Measurements from ENCODE around the gene DESI2. TPM values are rescaled to one million over a fixed set of nuclear protein-coding genes. Genes with fewer than 3 reads are reported as not detected.

DESI2 gene
- total RNA-seq, 3 donors from 2014 or later = 27.5 to 36.3 (median 31.1) TPM

DNA sequence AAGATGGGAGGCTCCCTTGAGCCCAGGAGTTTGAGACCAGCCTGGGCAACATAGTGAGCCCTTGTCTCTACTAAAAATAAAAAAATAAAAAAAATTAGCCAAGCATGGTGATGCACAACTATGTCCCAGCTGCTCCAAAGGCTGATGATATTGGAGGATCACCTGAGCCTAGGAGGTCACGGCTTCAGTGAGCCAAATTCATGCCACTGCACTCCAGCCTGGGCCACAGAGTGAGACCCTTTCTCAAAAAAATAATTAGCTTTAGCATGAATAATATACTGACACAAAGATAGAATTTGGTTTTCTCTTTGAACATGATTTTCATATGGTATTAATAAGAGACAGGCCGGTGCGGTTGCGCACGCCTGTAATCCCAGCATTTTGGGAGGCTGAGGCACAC, 88.8 kb downstream of the DESI2 start:
- Histone ChIP-seq H3K27me3 (no peaks in the 10 kb centered on the region), H3K9me3 (no peaks in the 10 kb centered on the region), H3K27ac (no peak overlapping the region), H3K4me3 (no peak overlapping the region), H3K4me1 (no peaks in the 10 kb centered on the region), H3K36me3 (no peaks in the 10 kb centered on the region)
- no peak for DNase-seq (ENCODE audit: low spot score in 2 of 2)
- TF ChIP-seq POLR2A (IDR thresholded peaks at IDR 0.05) (no peak), CTCF (IDR thresholded peaks at IDR 0.05) (no peak), POLR2AphosphoS5 (IDR thresholded peaks at IDR 0.05) (no peak)
- intact Hi-C loops (cut with DNase I; ENCODE audit: low total_unique reads) = no loop called here

DNA sequence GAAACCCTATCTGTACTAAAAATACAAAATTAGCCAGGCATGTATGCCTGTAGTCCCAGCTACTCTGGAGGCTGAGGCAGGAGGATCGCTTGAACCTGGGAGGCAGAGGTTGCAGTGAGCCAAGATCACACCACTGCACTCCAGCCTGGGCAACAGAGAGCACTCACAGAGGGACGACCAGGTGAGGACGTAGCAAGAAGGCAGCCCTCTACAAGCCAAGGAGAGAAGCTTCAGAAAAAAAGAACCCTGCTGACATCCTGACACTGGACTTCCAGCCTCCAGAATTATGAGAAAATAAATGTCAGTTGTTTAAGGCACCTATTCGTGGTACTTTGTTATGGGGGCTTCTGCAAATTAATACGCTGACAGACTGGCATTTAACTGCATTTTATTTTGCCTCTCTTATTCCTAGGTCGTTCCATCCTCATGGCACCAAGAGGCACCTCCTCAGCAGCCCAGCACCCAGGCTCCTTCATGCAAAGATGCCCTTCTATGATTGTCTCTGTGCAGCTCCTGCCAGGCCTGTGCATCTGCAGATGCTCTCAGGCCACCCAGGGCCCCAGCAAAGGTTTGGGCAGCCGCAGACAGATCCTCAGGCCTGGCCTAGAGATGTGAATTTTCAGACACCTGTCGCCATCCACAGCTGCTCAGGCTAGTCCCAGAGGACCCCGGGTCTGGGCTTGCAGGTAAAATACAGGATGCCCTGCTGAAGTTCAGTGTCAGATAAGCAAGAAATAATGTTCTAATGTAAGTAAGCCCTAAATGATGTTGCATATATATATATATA, 96.5 kb downstream of the DESI2 start:
- H3K27me3 ChIP-seq = no peaks in the 10 kb centered on the region
- TF ChIP-seq POLR2A (IDR thresholded peaks at IDR 0.05) (no peak), POLR2AphosphoS5 (IDR thresholded peaks at IDR 0.05) (no peak), CTCF (IDR thresholded peaks at IDR 0.05) (no peak)
- H3K4me1 ChIP-seq = no peaks in the 10 kb centered on the region
- no peaks in the 10 kb centered on the region for H3K36me3 ChIP-seq
- no peak for DNase-seq (ENCODE audit: low spot score in 2 of 2)
- no peak overlapping the region for H3K4me3 ChIP-seq
- no peak overlapping the region for H3K27ac ChIP-seq
- no peaks in the 10 kb centered on the region for H3K9me3 ChIP-seq
- intact Hi-C loops (cut with DNase I; ENCODE audit: low total_unique reads) = no loop called here

DNA sequence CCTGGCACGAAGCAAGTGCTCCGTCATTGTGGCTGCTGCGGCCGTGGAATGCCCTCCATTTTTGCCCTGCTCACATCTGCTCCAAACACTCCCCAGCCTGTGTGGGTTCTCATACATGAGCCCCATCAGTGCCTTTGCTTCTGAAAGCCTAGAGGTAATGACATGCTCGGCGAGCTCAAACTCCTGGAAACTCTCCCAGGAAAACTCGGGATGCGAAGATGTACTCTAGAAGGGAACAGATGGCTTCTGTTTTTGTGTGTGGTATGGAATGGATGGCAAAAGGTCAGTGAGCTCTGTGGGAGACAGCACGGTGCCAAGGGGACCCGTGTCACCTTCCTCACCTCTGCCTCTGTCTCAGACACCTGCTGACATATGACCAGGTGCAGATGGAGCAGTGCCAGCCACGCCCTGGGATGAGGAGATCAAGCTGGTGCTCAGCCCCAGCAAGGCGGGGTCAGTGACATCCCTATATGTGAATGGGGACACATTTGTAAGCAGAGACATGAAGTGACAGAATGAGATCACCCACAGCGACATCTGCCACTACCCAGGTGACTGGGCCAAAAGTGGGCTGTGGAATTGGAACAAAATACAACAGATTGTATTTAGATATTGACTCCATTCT, 98.5 kb downstream of the DESI2 start:
- TF ChIP-seq CTCF (IDR thresholded peaks at IDR 0.05) (no peak), POLR2A (IDR thresholded peaks at IDR 0.05) (no peak), POLR2AphosphoS5 (IDR thresholded peaks at IDR 0.05) (no peak)
- H3K4me3 ChIP-seq = no peak overlapping the region
- no peaks in the 10 kb centered on the region for H3K36me3 ChIP-seq
- no peak overlapping the region for H3K27ac ChIP-seq
- intact Hi-C loops (cut with DNase I; ENCODE audit: low total_unique reads) = no loop called here
- H3K27me3 ChIP-seq = no peaks in the 10 kb centered on the region
- H3K4me1 ChIP-seq = no peaks in the 10 kb centered on the region
- H3K9me3 ChIP-seq = no peaks in the 10 kb centered on the region
- DNase-seq (ENCODE audit: low spot score in 2 of 2) = no peak

DNA sequence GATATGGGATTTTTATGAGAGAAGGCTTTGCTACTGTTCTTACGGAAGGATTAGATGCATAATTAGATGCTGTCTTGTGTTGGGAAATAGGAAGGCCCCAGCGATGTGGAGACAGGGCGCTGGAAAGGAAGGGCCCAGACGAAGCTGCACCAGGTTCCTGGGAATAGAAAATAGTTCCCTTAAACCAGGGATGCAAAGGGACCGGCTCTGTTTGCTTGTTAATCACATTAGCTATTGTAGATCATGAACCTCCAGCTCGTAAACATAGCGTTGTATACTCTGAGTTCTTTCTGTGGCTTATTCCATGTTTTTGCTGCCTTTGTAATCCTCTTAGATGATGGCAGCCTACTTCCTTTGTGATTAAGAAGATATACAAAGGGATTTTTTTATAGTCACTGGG, 102.7 kb downstream of the DESI2 start:
- TF ChIP-seq POLR2AphosphoS5 (IDR thresholded peaks at IDR 0.05) (no peak), CTCF (IDR thresholded peaks at IDR 0.05) (no peak), POLR2A (IDR thresholded peaks at IDR 0.05) (no peak)
- Histone ChIP-seq H3K27ac (no peak overlapping the region), H3K4me3 (no peak overlapping the region), H3K36me3 (no peaks in the 10 kb centered on the region), H3K4me1 (no peaks in the 10 kb centered on the region), H3K9me3 (no peaks in the 10 kb centered on the region), H3K27me3 (no peaks in the 10 kb centered on the region)
- intact Hi-C loops (cut with DNase I; ENCODE audit: low total_unique reads) = no loop called here
- no peak for DNase-seq (ENCODE audit: low spot score in 2 of 2)

Data from breast epithelium (tissue), 4 donors.